Nucleus accumbens (tissue), 56 donors: ENCODE data around the gene TAF3.

ENCODE experiments used
- DNase-seq, 56 donors: peaks; one replicate each; lab custom pipeline; 2025; lab: John Stamatoyannopoulos, UW

The TAF3 gene

DNA sequence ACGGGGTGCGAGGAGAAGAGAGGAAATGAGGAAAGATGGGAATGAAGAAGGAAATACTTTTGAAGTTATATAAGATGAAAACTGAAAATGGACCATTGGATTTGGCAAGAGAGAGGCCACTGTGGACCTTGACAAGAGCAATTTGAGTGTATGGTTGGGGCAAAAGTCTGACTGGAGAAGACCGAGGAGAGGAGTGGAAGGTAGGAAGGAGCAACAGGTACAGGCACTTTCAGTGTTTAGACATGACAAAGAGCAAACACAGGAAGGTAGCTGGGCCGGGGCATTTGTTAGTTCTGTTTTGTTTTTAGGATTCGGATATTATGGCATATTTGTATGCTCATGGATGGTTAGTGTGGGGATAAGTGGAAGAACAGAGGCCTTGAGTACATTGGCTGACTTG, 99.4 kb downstream of the TAF3 start:
- DNase-seq: no peak

DNA sequence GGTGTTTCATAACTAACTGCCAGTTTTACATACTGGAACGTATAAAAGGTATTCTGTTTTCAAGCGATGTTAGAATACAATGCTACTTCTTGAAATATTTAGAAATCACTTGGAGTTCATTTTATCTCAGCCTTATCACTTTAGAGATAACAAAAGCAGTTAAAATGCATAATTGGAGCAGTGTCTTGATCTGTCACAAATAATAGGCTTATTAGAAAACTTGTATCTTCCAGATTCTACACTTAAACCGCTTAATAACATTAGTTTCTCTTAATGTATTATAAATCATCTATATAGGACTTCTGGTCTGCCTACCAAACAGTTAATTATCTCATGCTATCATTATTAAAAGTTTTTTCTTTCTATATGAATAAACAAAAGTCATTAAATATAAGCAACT, 104.4 kb downstream of the TAF3 start:
- DNase-seq: no peak

DNA sequence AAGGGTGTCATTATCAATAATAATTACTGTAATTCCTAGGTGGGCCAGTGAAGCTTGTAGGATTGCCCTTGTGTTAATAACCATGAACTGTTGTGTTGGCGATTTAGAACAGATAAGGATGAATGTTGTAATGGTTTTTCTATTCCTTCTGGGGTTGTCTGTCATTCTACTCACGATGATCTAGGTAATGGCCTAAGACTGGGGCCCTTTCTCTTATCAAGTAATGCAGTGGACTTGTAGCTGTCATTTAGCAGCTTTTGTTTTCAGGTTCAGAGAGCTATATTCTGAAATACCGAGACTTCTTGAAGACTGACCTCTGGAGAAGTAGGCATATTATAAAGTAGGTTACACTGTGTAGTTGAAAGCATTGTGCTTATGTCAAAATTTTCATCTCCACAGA, 110.2 kb downstream of the TAF3 start:
- no peak for DNase-seq

DNA sequence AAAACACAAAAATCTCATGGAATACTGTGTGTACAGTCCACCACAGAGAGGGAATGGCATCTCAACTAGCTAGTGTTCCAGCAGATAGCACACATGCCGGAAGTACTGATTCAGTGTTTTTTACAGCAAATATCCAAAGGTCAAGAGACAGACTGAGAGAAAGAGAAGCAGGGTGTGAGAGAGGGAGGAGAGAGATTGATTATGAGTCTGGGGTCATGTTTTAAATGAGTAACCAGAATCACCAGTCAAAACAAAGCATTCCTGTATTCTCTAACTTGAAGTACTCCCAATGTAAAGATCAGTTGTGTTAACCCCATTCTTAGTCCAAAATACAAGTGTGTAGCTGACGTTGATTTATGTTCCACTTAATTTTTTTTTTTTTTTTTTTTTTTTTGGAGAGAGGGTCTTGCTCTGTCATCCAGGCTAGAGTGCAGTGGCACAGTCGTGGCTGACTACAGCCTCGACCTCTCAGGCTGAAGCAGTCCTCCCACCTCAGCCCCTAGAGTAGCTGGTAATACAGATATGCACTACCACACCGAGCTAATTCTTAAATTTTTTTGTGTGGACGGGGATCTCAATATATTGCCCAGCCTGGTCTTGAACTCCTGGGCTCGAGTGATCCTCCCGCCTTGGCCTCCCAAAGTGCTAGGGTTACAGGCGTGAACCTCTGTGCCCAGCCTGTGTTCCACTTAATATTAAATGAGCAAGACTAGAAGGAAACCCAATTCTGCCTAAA, 114.2 kb downstream of the TAF3 start:
- no peak for DNase-seq

DNA sequence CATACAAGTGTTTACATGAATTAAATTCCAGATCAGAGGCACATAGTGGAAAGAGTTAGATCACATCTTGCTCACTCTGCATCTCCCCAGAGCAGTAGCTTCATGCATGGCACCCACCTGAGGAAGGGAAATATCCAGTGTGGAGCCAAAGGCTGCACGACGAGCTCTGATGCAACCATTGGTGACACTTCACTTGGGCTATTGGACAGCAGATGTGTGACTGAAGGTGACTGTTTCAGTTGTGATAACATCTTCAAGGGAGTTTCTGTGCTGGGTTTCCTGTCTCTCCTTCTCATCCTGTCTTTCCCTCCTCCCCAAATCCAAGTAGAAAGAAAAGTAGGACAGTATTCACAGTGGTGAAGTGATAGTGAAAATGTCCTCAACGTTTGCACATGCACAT, 115.0 kb downstream of the TAF3 start:
- no peak for DNase-seq

DNA sequence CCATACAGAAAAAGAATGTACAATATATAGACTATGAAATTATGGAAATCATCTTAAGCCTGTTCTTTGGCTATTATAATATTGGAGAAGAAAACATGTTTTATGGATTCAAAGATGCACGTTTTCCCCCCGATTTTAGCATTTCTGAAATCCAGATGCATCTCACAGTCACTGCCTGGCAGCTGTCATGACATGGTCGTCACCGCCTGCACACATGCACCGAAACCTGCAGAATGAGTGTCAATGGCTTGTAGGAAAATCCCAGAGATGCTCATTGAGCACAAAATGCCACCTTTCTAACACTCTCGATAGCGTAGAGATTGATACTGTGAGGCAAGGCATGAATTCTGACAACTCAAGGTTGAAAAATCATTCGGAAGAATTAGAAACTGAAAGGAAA, 115.5 kb downstream of the TAF3 start:
- DNase-seq: no peak

DNA sequence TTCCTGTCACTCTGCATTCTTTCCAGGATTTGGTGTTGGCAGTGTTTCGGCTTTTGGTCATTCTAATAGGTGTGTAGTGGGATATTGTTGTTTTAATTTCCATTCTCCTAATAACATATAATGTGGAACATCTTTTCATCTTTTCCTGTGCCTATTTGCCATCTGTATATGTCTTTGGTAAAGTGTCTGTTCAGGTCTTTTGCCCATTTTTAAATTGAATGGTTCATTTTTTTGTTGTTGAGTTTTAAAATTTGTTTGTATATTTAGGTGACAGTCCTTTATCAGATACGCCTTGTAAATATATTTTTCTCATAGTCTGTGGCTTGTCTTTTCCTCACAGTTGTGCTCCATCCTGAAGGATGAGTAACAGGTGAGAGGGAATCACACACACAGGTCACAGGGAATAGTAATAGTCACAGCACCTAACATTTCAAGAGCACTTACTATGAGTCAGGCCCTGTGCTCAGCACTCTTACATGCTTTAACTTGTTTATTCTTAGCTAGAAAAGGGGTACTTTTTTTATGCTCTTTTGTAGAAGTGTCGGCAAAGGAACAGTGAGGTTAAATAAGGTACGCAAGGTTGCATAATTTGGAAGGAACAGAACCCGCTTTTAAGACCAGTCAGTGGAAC, 119.1 kb downstream of the TAF3 start:
- no peak for DNase-seq

DNA sequence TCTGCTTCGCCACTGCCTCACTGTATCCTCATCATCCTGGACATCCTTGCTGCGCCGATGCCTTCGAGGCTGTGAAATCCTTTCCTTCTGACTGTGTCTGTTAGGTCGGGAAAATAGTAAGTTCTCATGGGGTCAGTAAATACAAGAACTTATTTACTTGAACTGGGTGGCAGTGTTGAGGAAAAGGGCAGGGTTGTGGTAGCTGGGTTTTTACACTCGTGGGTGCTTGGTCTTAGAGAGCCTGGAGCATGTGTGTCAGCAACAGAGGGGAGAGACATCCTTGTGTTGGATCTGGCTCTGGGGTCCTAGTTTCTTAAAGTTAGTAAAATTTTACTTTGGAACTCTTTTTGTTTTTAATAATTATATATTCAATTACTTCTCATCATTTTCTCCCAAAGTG, 123.3 kb downstream of the TAF3 start:
- DNase-seq: no peak

DNA sequence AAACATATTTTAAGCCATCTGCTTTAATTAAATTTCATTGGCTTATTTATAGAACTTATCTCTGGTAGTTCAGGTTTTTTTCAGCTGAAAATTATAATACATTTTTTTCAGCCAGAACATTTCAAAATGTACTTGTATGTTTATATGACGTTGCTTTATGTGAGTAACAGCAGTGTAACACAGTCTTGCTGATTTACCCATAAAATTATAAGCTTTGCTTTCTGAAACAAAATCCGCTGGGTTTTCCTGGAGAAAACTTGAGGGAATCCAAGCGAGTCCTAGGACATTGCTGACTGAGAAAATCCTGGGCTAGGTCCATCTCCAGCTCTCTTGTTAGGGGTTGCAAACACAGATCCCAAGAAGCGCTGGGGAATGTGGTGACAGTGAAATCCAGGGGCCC, 124.0 kb downstream of the TAF3 start:
- DNase-seq: no peak

DNA sequence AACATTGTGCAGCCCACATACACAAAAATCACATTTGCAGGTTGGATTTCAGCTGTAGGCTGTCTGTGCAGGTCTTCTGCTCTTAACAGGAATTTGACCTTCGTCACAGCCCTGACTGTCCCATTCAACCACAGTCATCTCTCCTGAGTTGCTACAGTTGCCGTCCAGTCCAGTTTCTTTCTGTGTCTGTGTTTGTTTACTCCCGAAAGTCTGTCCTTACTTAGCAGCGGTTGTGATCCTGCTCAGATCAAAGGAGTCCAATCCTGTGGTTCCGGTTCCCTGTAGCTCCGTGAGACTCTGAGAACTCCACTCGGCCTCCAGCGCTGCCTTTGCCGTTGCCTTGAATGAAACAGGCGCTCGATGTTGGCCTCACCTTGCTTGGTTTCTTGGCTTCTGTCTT, 124.6 kb downstream of the TAF3 start:
- DNase-seq: no peak

DNA sequence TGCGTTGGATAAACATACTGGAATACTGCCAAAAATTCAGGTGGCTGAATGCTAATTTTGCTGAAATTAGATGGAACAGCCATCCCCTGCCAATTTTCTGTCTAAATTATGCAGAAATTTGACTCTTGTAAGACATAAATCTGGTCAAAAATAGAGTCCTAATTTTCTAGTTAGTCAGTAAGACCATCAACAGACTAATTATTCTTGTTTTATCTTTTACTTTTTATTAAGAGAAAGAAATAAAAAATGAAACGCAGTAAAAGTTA, 125.8 kb downstream of the TAF3 start:
- DNase-seq: no peak

DNA sequence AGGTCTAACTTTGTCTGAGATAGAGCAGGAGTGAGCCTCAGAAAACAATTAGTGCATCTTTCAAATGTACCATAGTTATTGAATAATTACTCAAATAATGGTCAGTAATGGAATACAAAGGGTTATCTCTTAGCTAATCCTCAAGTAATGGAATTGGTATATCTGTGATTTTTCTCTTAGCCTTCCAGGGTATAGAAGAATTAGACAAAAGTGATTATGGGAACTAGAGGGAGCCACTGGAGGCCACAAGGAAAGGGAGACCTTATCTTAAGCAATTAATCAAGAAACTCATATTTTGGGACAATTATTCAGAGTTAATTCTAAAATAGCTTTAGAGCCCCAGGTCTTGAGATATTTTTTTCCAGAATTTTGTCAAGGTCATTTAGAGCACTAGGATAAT, 126.2 kb downstream of the TAF3 start:
- no peak for DNase-seq

DNA sequence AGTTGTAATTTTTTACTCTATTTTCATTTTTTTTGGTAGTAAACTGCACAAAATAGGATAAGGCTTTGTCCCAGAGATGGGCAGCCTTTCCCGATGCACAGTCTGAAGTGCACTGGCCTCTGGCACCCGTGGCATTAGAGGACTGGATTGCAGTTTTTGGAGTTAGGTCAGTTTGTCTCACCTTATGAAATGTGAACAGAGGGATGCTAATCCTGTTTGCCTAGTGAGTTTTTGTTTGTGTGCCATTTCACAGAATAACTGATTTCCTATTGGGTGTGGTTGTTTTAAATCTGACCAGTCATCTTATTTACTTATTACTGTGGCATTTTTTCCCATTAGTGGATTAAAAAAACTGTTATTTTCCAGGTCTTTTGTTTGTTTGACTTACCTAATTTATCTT, 126.7 kb downstream of the TAF3 start:
- DNase-seq: no peak

DNA sequence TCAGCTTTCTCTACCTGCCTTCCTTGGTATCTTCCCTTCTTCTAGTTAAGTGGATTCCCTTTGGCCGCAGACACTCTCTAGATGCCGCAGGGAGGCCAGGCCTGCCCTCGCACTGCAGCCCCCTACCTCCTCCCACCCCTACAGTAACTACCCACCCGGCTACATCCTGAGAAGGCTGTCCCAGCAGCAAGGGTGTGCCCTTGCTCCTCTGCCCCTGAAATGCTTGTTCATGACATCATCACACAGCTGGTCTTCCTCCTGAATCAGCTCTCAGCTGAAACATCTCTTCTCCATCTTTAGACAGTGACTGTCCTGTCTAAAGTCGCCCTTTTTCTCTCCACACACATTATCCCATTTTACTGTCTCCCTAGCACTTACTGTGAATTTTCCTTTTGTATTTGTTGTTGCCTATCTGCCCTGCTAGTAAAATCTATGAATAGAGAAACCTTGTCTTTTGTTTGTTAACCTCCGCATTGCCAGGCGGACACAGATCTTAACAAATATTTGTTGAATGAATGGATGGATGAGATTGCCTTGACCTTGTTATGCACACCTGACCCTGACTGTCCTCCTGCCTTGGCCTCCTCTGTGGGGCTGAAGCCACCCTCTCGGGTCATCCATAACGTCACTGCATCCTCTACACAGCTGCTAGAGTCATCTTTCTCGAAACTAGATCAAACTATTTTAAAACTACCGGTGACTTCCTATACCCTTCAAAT, 127.3 kb downstream of the TAF3 start:
- DNase-seq: peak in 1 of 56 donors; percentile 13

DNA sequence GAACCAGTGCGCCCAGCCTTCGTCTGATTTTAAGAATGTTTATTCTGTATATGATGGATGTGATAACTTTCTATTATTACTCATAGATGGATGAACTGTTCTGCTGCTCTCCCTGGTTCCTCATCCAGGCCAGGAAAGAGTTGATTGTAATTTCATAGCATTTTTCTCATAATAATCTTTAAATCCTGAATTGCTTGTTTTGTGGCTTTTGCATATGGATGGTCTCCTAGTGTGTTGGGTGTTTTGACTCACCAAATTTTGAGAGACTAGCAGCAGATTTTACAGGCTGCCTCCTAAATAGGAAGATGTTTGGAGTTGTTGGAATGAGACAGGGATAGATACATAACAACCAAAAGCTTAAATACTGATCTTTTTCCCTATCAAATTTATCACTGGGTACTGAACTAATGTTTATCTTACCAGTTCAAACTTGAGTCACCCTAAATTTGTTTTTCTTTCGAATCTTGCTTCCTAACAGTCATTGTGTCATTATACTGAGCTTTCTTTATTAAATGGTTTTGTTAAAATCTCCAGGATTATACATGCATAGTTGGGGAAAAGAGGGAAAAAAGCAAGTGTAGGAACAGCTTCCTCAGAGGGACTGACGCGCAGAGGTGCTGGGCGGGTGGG, 130.2 kb downstream of the TAF3 start:
- no peak for DNase-seq

DNA sequence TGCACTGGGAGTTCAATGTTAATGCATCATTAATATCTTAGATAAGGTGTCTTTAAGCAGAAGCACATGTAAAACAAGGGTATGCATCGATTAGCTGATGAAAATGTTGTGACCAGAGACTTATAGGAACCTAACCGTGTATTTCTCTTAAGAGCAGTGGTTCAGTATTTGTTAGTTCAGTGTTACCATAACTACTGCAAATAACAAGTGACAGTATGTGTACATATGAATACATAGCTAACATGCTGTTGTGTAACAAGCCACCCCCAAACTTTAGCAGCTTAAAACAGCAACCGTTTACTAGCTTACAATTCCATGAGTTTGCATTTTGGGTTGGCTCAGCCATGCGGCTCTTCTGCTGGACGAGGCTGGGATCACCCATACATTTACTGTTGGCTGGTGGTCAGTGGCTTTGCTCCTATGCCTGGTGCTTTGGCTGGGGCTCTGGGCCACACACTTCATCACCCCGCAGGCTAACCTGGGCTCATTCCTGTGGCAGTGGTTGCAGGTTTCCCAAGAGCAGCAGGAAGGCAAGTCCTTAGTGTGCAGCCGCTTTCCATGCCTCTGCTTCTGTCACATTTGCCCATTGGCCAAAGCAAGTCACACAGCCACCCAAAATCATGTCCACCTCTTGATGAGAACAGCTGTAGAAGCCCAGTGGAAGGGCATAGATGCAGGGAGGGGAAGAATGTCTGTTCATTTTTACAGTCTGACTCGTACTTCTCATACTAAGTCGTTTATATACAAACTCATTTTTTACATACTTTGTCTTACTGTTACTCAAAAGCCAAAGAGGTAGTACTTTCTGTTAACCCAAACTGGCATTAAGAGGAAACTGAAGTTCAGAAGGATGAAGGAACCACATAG, 132.9 kb downstream of the TAF3 start:
- DNase-seq: no peak

DNA sequence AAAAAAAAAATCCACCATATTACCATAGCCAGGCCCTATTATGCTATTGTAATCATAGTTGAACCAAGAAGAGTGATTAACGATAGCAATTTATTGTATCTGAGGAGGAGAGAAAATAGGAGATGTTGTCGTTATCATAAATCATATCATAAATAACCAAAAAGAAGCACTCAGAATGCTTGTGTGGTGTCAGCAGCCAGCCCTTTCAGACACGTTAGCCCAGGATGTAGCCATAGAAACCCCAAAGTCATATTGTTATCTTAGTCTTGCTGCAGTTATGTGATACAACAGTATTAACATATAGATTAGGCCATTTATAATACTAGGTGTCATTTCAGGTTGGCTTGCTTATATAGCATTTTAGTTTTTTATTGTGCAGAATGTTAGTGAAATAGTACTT, 134.0 kb downstream of the TAF3 start:
- DNase-seq: no peak

DNA sequence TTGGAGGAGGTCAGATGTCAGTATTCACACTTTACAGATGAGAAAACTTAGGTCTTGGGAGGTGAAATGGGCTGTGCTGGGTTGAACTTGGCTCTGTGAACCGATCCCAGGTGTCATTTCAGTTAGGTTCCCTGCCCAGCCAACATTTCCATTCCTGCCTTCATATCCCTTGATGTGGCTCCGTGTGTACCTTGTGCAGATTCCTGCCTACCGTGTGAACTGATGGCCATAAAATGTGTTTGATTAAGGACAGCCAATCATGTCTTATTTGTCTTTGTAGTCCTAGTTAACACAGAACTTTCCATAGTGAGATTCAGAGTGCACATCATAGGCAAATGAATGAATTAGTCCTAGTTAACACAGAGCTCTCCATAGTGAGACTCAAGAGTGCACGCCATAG, 135.1 kb downstream of the TAF3 start:
- no peak for DNase-seq

DNA sequence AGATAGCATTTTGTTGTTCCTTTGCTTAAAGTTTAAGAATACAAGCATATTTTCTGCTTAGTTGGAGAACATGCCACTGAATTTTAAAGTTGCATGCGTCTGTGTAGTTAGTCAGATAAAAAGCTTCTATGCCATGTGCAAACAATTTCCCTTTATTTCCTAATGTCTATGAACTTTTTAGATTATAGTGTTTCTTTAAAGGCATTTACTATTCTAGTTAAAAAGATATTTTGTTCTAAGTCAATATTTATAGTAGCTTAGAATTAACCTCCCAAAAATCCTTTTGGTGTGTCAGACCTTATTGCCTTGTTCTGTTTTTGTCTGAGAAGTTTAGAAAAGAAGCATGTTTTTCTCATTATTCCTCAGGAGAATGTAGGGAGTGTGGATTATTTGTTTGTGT, 137.1 kb downstream of the TAF3 start:
- DNase-seq: no peak

DNA sequence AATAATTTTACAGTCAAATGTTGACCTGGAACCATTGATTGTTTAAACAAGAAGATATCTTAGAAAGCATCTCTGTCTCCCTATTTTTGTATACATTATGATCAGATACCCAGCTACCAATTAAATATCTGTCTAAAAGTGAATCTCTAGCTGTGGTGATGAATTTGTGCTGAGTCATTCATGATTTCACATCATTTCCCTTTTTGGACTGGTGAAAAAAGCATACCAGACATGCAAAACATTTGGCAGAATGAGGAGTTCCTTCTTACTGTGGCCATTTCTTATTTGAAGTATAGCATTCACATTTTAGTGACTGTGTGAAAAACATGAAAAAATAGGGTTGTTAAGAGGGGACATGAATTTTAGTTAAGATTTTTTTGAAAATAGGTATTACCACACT, 138.2 kb downstream of the TAF3 start:
- DNase-seq: no peak

DNA sequence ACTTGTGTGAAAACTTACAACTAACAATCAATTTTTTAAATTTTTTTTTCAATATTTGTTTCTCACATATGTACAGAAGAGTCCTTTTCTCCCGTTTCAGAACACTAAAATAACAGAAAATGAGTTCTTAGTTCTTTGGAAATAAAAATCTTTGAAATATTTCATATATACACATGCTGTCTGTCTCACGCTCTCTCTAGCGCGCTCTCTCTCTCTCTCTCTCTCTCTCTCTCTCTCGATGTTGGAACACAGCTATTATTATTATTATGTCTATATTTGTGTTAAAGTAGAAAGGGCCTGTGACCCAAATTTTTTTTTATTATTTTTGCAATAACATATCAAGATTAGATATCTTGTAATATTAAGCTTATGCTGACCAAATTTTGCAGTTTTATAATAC, 139.3 kb downstream of the TAF3 start:
- no peak for DNase-seq
